Mesodermal cell (in vitro differentiated cells): ENCODE results near the gene AFDN.
A peak's percentile ranks its signal among the peaks of the same experiment; 100 is the strongest.

Experiments
- H3K27ac ChIP-seq: 2 replicates; pipeline ENCODE4 v1.7.0; 2013; ENCODE audit warnings: mild to moderate bottlenecking, low read depth, low read length, moderate library complexity; ENCODE audit not compliant: severe bottlenecking
- H3K36me3 ChIP-seq: 2 replicates; pipeline ENCODE4 v1.7.1; 2013; ENCODE audit warnings: mild to moderate bottlenecking, low read length, moderate library complexity; ENCODE audit not compliant: control insufficient read depth, insufficient read depth
- H3K4me1 ChIP-seq: one replicate; pipeline ENCODE4 v1.7.1; 2013; ENCODE audit warnings: mild to moderate bottlenecking, low read length; ENCODE audit not compliant: insufficient read depth, control insufficient read depth, poor library complexity, severe bottlenecking
- H3K4me3 ChIP-seq: 2 replicates; pipeline ENCODE4 v1.7.0; 2013; ENCODE audit warnings: low read length, control low read depth, mild to moderate bottlenecking; ENCODE audit not compliant: insufficient read depth, poor library complexity, severe bottlenecking; ENCODE audit errors: extremely low read depth
- H3K9me3 ChIP-seq: 2 replicates; pipeline ENCODE4 v1.7.1; 2013; ENCODE audit warnings: mild to moderate bottlenecking, low read length, moderate library complexity; ENCODE audit not compliant: control insufficient read depth
- WGBS, 2 experiments: methylation state at CpG; one replicate each; pipeline ENCODE4 v1.1.5; 2013; ENCODE audit warnings: missing lambda C conversion rate in 2 of 2; ENCODE audit not compliant: insufficient coverage in 2 of 2; 5-methylcytosine and 5-hydroxymethylcytosine counted together

The AFDN gene

DNA sequence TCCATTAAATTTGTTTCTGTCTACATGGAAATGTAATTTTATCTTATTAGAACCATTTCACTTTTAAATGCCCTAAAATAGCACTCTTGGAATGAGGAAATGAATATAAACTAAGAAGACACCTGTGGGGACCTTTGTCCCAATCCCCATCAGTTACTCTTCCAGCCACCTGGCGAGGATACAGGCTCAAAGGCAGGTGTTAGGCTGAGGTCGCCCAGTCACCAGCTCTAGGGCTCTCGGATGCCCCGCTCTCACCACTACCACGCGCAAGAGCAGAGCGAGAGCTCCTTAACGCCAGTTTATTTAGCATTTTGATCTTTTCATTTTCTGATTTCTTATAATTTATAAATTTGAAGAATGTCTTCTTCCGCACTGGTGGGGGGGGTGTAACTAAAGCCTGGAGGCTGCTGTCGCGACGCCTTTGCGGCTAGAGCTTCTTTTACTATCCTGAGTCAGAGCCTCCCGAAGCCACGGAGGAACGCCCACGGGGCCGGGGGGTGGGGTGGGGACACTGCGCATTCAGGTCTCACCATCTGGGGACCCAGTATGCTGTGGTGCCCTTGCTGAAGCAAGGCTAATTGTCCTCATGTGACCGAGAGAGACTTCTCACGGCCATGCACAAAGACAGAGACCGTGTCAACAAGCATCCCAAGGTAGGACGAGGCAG, 38.7 kb upstream of the AFDN start:
- no peak overlapping the region for H3K4me3 ChIP-seq
- 94 to 96% methylated on average over 13 to 16 of the region's 23 CpGs for WGBS, 2 experiments
- no peaks in the 10 kb centered on the region for H3K4me1 ChIP-seq
- peak overlapping the region; percentile 64 for H3K27ac ChIP-seq
- H3K9me3 ChIP-seq = no peaks in the 10 kb centered on the region
- H3K36me3 ChIP-seq = no peaks in the 10 kb centered on the region

- WGBS, 2 experiments = 86 to 92% methylated on average over 1 of the region's 2 CpGs
- H3K27ac ChIP-seq = peak overlapping the region; percentile 64
These were observed 38.2 kb upstream of the AFDN start for GRCh38 chr6:167788563-167788903.

DNA sequence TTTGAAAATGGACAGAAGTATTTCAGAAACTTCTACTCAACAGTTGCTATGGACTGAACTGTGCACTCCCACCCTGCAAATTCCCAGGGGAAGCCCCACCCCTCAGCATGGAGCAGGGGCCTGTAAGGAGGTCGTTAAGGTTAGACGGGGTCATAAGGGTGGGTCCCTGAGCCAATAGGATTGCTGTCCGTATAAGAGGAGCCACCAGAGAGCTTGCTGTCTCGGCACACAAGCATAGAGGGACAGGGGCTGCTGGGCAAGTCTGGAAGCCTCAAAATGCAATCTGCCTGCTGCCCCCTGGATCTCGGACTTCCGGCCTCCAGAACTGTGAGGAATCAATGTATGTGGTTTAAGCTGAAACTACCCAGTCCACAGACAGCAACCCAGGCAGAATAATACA, 37.4 kb upstream of the AFDN start:
- Histone ChIP-seq H3K36me3 (no peaks in the 10 kb centered on the region), H3K4me3 (no peak overlapping the region), H3K27ac (no peak overlapping the region)

More at GRCh38 chr6:167788563-167788903, 38.2 kb upstream of the AFDN start:
- Histone ChIP-seq H3K36me3 (no peaks in the 10 kb centered on the region), H3K4me1 (peaks cover 3% of the 10 kb centered on the region), H3K9me3 (no peaks in the 10 kb centered on the region), H3K4me3 (no peak overlapping the region)

DNA sequence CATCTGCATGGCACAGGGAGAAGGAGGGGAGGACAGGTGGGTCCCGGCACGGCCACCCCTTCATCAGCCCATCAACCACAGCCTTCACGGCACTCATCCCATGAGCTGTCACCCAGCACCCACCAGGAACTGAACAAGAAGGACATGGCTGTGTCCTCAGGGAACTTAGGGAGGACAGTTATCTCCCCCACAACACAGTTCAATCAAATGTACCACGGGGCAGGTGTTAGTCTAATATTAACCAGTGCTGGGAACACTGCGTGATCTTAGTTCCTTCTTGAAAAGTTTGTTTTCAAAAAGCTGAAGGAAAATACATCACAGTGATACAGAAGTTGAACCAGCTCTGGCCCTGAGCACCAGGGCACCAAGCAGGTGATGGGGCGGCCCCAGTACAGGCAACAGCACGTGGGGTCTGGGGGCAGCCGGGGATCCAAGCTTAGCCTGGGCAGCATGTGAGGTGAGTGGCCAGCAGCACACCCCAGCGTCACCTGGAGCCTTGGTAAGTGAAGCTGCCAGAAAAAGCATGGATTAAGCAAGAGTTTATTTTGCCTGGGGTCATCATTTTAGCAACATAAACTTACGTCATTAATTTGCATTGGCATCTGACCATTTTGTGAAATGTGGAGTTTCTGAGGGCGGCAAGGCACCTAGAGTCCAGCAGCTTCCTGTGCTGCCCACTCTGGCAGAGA, 35.5 kb upstream of the AFDN start:
- Histone ChIP-seq H3K9me3 (no peaks in the 10 kb centered on the region), H3K4me3 (no peak overlapping the region), H3K4me1 (peaks cover 6% of the 10 kb centered on the region), H3K27ac (no peak overlapping the region), H3K36me3 (no peaks in the 10 kb centered on the region)
- 88 to 98% methylated on average over 6 to 7 of the region's 11 CpGs for WGBS, 2 experiments

More for the DNA sequence above, 37.4 kb upstream of the AFDN start:
- WGBS, 2 experiments = 61 to 74% methylated on average over 4 to 5 of the region's 6 CpGs
- Histone ChIP-seq H3K4me1 (peaks cover 6% of the 10 kb centered on the region), H3K9me3 (no peaks in the 10 kb centered on the region)

- no peaks in the 10 kb centered on the region for H3K9me3 ChIP-seq
- no peak overlapping the region for H3K4me3 ChIP-seq
- H3K27ac ChIP-seq = no peak overlapping the region
- peaks cover 6% of the 10 kb centered on the region for H3K4me1 ChIP-seq
- no peaks in the 10 kb centered on the region for H3K36me3 ChIP-seq
- 84 to 95% methylated on average over 5 to 8 of the region's 13 CpGs for WGBS, 2 experiments
These were observed 34.8 kb upstream of the AFDN start for GRCh38 chr6:167791780-167792478.

DNA sequence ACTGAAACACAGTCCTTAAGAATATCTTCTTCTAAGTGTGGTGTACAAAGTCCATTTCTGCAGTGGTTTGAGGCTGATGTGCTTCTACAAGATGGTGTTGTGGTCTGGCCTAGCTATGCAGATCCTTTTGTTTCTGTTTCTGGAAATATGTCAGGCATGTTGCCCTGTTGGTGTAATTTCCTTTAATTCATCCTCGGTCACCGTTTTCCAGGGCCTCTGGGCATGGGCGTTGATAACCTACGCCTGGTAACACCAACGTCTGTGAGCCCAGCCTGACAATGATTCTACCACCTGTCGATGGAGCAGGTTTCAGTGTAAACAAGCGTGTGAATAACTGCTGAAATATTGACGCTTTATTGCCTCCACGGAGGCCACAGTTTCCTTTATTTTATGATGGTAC, 33.3 kb upstream of the AFDN start:
- Histone ChIP-seq H3K4me3 (no peak overlapping the region), H3K27ac (no peak overlapping the region), H3K4me1 (peaks cover 15% of the 10 kb centered on the region), H3K9me3 (no peaks in the 10 kb centered on the region), H3K36me3 (no peaks in the 10 kb centered on the region)
- WGBS, 2 experiments = 88 to 93% methylated on average over 8 to 9 of the region's 9 CpGs

DNA sequence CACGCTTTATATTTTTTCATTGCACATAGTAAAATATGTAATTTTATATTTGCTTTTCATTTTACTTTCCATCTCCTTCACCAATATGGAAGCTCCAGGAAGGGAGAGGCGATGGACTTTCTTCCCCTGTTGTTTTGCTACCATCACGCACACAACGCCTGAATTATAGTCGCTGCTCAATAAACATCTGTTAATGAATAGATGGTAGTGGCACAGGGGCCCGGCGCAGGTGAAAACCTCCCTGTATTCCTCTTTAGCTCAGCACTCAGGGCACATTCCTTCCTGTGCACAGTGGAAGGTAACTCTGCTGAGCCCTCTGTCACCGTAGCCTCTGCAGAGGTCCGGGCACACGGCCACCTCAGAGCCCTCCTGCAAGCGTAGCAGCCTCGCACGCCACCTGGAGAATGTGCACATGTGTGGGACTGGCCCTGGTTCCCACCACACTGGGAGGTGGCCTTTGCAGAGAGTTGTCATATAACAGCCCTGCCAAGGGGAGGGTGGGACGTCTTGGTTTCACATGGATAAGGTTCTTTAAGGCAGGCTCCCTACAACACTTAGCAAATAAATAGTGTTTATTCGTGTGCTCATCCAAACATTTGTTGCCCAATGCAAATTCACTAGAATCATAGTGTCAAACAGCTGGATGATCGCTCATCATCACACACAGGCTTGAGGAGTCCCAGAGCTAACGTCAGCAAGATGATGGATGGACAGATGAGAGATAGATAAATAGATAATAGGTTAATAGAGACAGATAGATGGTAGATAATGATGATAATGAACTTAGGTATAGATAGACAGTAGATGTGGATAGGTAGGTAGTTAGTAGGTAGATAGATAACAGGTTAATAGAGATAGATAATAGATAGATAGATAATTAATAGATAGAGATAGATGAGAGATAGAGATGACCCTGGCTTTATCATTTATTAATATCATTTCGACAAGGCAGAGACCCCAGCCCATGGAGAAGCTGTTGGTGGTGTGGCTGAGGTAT, 32.3 kb upstream of the AFDN start:
- Histone ChIP-seq H3K36me3 (no peaks in the 10 kb centered on the region), H3K4me1 (peaks cover 15% of the 10 kb centered on the region), H3K27ac (no peak overlapping the region), H3K9me3 (no peaks in the 10 kb centered on the region), H3K4me3 (no peak overlapping the region)
- 96 to 98% methylated on average over 11 of the region's 18 CpGs for WGBS, 2 experiments

- 92 to 94% methylated on average over 8 to 15 of the region's 17 CpGs for WGBS, 2 experiments
- Histone ChIP-seq H3K9me3 (no peaks in the 10 kb centered on the region), H3K27ac (no peak overlapping the region)
These were observed 31.3 kb upstream of the AFDN start for GRCh38 chr6:167795321-167795811.

GRCh38 chr6:167795874-167796191, 30.9 kb upstream of the AFDN start:
- 89 to 98% methylated on average over 7 to 10 of the region's 10 CpGs for WGBS, 2 experiments
- no peaks in the 10 kb centered on the region for H3K9me3 ChIP-seq
- peaks cover 15% of the 10 kb centered on the region for H3K4me1 ChIP-seq
- H3K4me3 ChIP-seq = no peak overlapping the region
- H3K27ac ChIP-seq = no peak overlapping the region
- no peaks in the 10 kb centered on the region for H3K36me3 ChIP-seq

More at GRCh38 chr6:167795321-167795811, 31.3 kb upstream of the AFDN start:
- peaks cover 15% of the 10 kb centered on the region for H3K4me1 ChIP-seq
- no peak overlapping the region for H3K4me3 ChIP-seq
- no peaks in the 10 kb centered on the region for H3K36me3 ChIP-seq
